ENCODE data around the gene EML3.

GRCh38 chr11:62644220-62644619 is 31.6 kb upstream of the EML3 start:
- TF ChIP-seq POLR2A (IDR thresholded peaks at IDR 0.05), result no peak
- TF ChIP-seq, protein P1, sequence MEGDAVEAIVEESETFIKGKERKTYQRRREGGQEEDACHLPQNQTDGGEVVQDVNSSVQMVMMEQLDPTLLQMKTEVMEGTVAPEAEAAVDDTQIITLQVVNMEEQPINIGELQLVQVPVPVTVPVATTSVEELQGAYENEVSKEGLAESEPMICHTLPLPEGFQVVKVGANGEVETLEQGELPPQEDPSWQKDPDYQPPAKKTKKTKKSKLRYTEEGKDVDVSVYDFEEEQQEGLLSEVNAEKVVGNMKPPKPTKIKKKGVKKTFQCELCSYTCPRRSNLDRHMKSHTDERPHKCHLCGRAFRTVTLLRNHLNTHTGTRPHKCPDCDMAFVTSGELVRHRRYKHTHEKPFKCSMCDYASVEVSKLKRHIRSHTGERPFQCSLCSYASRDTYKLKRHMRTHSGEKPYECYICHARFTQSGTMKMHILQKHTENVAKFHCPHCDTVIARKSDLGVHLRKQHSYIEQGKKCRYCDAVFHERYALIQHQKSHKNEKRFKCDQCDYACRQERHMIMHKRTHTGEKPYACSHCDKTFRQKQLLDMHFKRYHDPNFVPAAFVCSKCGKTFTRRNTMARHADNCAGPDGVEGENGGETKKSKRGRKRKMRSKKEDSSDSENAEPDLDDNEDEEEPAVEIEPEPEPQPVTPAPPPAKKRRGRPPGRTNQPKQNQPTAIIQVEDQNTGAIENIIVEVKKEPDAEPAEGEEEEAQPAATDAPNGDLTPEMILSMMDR (IDR thresholded peaks at IDR 0.05), result no peak
